ENCODE measurements around the gene CCNT2. TPM values are rescaled to one million over a fixed set of nuclear protein-coding genes. Genes with fewer than 3 reads are reported as not detected.

Gene CCNT2
- polyA plus RNA-seq, 1 donor (not counting 4 experiments of a cell fraction or from before 2014, with no cell fraction given), result 20.9 TPM

- Histone ChIP-seq H3K27ac (ENCODE audit: control insufficient read depth, insufficient read depth, low read length) (no peak overlapping the region), H4K20me1 (ENCODE audit: control insufficient read depth, extremely low read depth, insufficient read depth, low read length) (peaks cover 8% of the 10 kb centered on the region)
Observed at GRCh38 chr2:134933732-134934131, 15.1 kb downstream of the CCNT2 start.

GRCh38 chr2:134934150-134934549, 15.5 kb downstream of the CCNT2 start:
- peaks cover 6% of the 10 kb centered on the region for H3K4me1 ChIP-seq (ENCODE audit: control insufficient read depth, extremely low read depth, insufficient read depth, low read length)
- no peak overlapping the region for H3K4me3 ChIP-seq (ENCODE audit: control insufficient read depth in 2 of 3, extremely low read depth in 1 of 3, insufficient read depth in 2 of 3, low read depth in 1 of 3, low read length in 3 of 3)
- H3K79me2 ChIP-seq (ENCODE audit: control insufficient read depth, insufficient read depth, low read length), result peaks cover 94% of the 10 kb centered on the region
- H3K9me1 ChIP-seq (ENCODE audit: control insufficient read depth, extremely low read depth, insufficient read depth, low read length), result no peaks in the 10 kb centered on the region
- H3K9me3 ChIP-seq (ENCODE audit: control insufficient read depth, low read depth, low read length), result no peaks in the 10 kb centered on the region
- no peaks in the 10 kb centered on the region for H3K27me3 ChIP-seq (ENCODE audit: control insufficient read depth, extremely low read depth, insufficient read depth, low read length)
- no peak overlapping the region for H3K4me2 ChIP-seq (ENCODE audit: control insufficient read depth, extremely low read depth, insufficient read depth, low read depth, low read length)
- H3K36me3 ChIP-seq (ENCODE audit: control insufficient read depth in 2 of 2, extremely low read depth in 1 of 2, insufficient read depth in 2 of 2, low read length in 2 of 2), result peaks cover 2 to 8% of the 10 kb centered on the region in 2 experiments
- H3K27ac ChIP-seq (ENCODE audit: control insufficient read depth, insufficient read depth, low read length), result no peak overlapping the region
- peaks cover 8% of the 10 kb centered on the region for H4K20me1 ChIP-seq (ENCODE audit: control insufficient read depth, extremely low read depth, insufficient read depth, low read length)
- H3K9ac ChIP-seq (ENCODE audit: control insufficient read depth, extremely low read depth, insufficient read depth, low read length), result no peak overlapping the region
- dilution Hi-C loops (cut with MboI; ENCODE audit: extremely low pct_ligation_motif_present, low sequenced_read_pairs), result no loop called here
- FAIRE-seq, result no peak
- no peak for TF ChIP-seq EZH2 (IDR thresholded peaks at IDR 0.05; ENCODE audit: low read length)
- no peak for TF ChIP-seq CTCF (optimal IDR thresholded peaks at IDR 0.05 in 1 of 3, IDR thresholded peaks at IDR 0.05 in 1 of 3, conservative IDR thresholded peaks at IDR 0.05 in 1 of 3; ENCODE audit: extremely low read depth in 1 of 3, insufficient read depth in 2 of 3, low read length in 3 of 3)
- H2AFZ ChIP-seq (ENCODE audit: control insufficient read depth, low read length), result no peak overlapping the region
- DNase-seq (ENCODE audit: low read depth, low spot score), result no peak

More at GRCh38 chr2:134933732-134934131, 15.1 kb downstream of the CCNT2 start:
- H3K36me3 ChIP-seq (ENCODE audit: control insufficient read depth in 2 of 2, extremely low read depth in 1 of 2, insufficient read depth in 2 of 2, low read length in 2 of 2), result peaks cover 2 to 8% of the 10 kb centered on the region in 2 experiments
- TF ChIP-seq CTCF (optimal IDR thresholded peaks at IDR 0.05 in 1 of 3, IDR thresholded peaks at IDR 0.05 in 1 of 3, conservative IDR thresholded peaks at IDR 0.05 in 1 of 3; ENCODE audit: extremely low read depth in 1 of 3, insufficient read depth in 2 of 3, low read length in 3 of 3), result no peak
- TF ChIP-seq EZH2 (IDR thresholded peaks at IDR 0.05; ENCODE audit: low read length), result no peak
- DNase-seq (ENCODE audit: low read depth, low spot score), result no peak
- no peaks in the 10 kb centered on the region for H3K27me3 ChIP-seq (ENCODE audit: control insufficient read depth, extremely low read depth, insufficient read depth, low read length)
- H3K4me1 ChIP-seq (ENCODE audit: control insufficient read depth, extremely low read depth, insufficient read depth, low read length), result peaks cover 6% of the 10 kb centered on the region
- no peak overlapping the region for H2AFZ ChIP-seq (ENCODE audit: control insufficient read depth, low read length)
- dilution Hi-C loops (cut with MboI; ENCODE audit: extremely low pct_ligation_motif_present, low sequenced_read_pairs), result no loop called here
- no peak for FAIRE-seq
- no peak overlapping the region for H3K4me3 ChIP-seq (ENCODE audit: control insufficient read depth in 2 of 3, extremely low read depth in 1 of 3, insufficient read depth in 2 of 3, low read depth in 1 of 3, low read length in 3 of 3)
- no peak overlapping the region for H3K9ac ChIP-seq (ENCODE audit: control insufficient read depth, extremely low read depth, insufficient read depth, low read length)
- H3K9me1 ChIP-seq (ENCODE audit: control insufficient read depth, extremely low read depth, insufficient read depth, low read length), result no peaks in the 10 kb centered on the region
- no peak overlapping the region for H3K4me2 ChIP-seq (ENCODE audit: control insufficient read depth, extremely low read depth, insufficient read depth, low read depth, low read length)
- peaks cover 96% of the 10 kb centered on the region for H3K79me2 ChIP-seq (ENCODE audit: control insufficient read depth, insufficient read depth, low read length)
- H3K9me3 ChIP-seq (ENCODE audit: control insufficient read depth, low read depth, low read length), result no peaks in the 10 kb centered on the region

All from keratinocyte (primary cell).